Testis (tissue), 5 donors: Measurements from ENCODE around the gene ADAMTS12. TPM values are rescaled to one million over a fixed set of nuclear protein-coding genes. Genes with fewer than 3 reads are reported as not detected.
A peak's percentile ranks its signal among the peaks of the same experiment; 100 is the strongest.

Source experiments
- DNase-seq: peaks from one replicate; pipeline ENCODE4 v3.0.0-alpha.2; 2019
- H3K27ac ChIP-seq, 2 donors: fragments of 200-600 bp; sonication (generic); one replicate each; pipeline ENCODE4 v1.5.1; 2019
- H3K27me3 ChIP-seq: fragments of 200-600 bp; sonication (generic); one replicate; pipeline ENCODE4 v1.5.1; 2019
- H3K36me3 ChIP-seq: fragments of 200-600 bp; sonication (generic); one replicate; pipeline ENCODE4 v1.5.1; 2017; ENCODE audit warnings: low read depth; ENCODE audit errors: missing control alignments
- H3K4me1 ChIP-seq: fragments of 200-600 bp; sonication (generic); one replicate; pipeline ENCODE4 v1.5.1; 2019
- H3K4me3 ChIP-seq, 2 donors: fragments of 200-600 bp; sonication (generic); one replicate each; pipeline ENCODE4 v1.5.1; 2017 to 2019
- H3K9me3 ChIP-seq: fragments of 200-600 bp; sonication (generic); one replicate; pipeline ENCODE4 v1.5.1; 2017
- CTCF ChIP-seq, 3 experiments: fragments of 450-650 bp in 2 of 3; fragments of 200-600 bp in 1 of 3; sonication (generic) in 1 of 3; IDR thresholded peaks; one replicate each; pipeline ENCODE4 v1.5.1; 2016 to 2019; ENCODE audit warnings: antibody characterized with exemption in 3 of 3, mild to moderate bottlenecking in 2 of 3, moderate library complexity in 1 of 3
- POLR2A ChIP-seq: fragments of 450-650 bp; IDR thresholded peaks from one replicate; pipeline ENCODE4 v1.6.1; 2017; ENCODE audit warnings: antibody characterized with exemption, mild to moderate bottlenecking, moderate library complexity
- WGBS, 2 donors: methylation state at CpG; one replicate each; pipeline ENCODE4 v1.1.5; 2018; 5-methylcytosine and 5-hydroxymethylcytosine counted together
- intact Hi-C: fragments of 100-400 bp; cut with DNase I; formaldehyde crosslinking; loops from one replicate; pipeline ENCODE4 v1.15.1; 2023; ENCODE audit warnings: low total_unique reads
- long read RNA-seq, 2 donors: transcript quantifications; one replicate each; lab custom pipeline, GENCODE V29; 2026
- polyA plus RNA-seq: library from polyadenylated mRNA; stranded (reverse); fragments of 350-450 nt; fragmentation: Illumina TruSeq; extraction: RNeasy Lipid Tissue Mini Kit (QIAGEN cat#74804); gene quantifications from one replicate; pipeline ENCODE4 v1.2.3, GENCODE V29; 2014; ENCODE audit warnings: low read depth, low replicate concordance; ENCODE audit not compliant: insufficient read depth
- total RNA-seq, 2 donors: library from RNA; depleted of rRNA; stranded (reverse); fragments of >200 nt; gene quantifications; one replicate each; pipeline ENCODE4 v1.2.3, GENCODE V29; 2016

Gene ADAMTS12, protein sequence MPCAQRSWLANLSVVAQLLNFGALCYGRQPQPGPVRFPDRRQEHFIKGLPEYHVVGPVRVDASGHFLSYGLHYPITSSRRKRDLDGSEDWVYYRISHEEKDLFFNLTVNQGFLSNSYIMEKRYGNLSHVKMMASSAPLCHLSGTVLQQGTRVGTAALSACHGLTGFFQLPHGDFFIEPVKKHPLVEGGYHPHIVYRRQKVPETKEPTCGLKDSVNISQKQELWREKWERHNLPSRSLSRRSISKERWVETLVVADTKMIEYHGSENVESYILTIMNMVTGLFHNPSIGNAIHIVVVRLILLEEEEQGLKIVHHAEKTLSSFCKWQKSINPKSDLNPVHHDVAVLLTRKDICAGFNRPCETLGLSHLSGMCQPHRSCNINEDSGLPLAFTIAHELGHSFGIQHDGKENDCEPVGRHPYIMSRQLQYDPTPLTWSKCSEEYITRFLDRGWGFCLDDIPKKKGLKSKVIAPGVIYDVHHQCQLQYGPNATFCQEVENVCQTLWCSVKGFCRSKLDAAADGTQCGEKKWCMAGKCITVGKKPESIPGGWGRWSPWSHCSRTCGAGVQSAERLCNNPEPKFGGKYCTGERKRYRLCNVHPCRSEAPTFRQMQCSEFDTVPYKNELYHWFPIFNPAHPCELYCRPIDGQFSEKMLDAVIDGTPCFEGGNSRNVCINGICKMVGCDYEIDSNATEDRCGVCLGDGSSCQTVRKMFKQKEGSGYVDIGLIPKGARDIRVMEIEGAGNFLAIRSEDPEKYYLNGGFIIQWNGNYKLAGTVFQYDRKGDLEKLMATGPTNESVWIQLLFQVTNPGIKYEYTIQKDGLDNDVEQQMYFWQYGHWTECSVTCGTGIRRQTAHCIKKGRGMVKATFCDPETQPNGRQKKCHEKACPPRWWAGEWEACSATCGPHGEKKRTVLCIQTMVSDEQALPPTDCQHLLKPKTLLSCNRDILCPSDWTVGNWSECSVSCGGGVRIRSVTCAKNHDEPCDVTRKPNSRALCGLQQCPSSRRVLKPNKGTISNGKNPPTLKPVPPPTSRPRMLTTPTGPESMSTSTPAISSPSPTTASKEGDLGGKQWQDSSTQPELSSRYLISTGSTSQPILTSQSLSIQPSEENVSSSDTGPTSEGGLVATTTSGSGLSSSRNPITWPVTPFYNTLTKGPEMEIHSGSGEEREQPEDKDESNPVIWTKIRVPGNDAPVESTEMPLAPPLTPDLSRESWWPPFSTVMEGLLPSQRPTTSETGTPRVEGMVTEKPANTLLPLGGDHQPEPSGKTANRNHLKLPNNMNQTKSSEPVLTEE (N-terminal part only)
- 1 to 10 TPM; 7.5 to 9.3 TPM for total RNA-seq
- 4.9 TPM for polyA plus RNA-seq
- long read RNA-seq, donor 1, partial matches to known transcripts, result 0 of 4 reads
- long read RNA-seq, donor 1, other reads (novel, unspliced or antisense), result 0 of 4 reads
- long read RNA-seq, donor 2, partial matches to known transcripts, result 0 of 2 reads
- long read RNA-seq, donor 2, other reads (novel, unspliced or antisense), result 0 of 2 reads

DNA sequence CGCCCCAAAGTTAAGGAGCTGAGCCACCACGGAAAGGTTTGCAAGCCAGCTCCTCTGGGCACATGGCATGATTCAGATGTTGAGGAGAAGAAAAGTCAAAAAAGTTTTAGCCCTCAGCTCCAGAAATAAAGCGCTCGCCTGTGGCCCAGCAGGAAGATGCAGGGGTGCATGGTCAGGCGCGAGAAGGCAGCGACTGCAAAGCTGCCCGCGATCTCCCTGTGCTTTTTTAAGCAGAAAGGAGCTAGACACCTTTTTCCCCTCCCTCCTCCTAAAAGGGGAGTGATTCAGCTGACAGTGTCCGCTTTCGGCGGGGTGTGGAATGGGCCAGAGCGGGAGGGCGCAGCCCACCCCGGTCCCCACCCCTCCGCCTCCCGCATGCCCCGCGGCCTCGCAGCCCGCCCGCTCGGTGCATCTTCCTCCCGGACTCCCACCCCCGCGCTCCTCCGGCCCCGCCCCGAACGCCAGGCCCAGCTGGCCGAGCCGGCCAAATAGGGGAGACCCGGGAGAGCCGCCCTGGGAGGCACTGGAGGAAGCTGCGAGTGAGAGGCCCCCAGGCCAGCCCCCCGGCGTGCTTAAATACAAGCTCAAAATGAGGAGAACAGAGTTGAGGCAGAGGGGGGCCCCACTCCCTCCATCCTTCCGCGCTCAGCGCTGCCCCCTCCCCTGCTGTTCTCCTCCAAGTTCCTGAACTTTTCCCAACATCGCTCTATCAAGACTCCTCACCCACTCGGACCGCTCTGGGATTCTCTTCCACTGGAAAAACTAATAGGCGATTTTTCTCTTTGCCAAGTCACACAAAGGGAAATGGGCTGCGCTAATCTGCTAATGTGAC lies at the start of gene ADAMTS12:
Gene ADAMTS12 (minus strand): TSS at position 203 of the 832 bp plus-strand sequence. CDS start 134 bp downstream, at position 69.
- H3K9me3 ChIP-seq, result no peaks in the 10 kb centered on the region
- peak; percentile 47 for DNase-seq
- 1 to 2% methylated on average over 17 to 45 of the region's 45 CpGs for WGBS, 2 donors
- H3K27me3 ChIP-seq, result no peaks in the 10 kb centered on the region
- intact Hi-C loops, result no loop called here
- H3K4me3 ChIP-seq, result peak within 1 kb of the TSS; percentile 56 to 64
- peak within 1 kb of the TSS; percentile 28 to 59 for H3K27ac ChIP-seq
- peaks cover 10% of the 10 kb centered on the region for H3K4me1 ChIP-seq
- no peaks in the 10 kb centered on the region for H3K36me3 ChIP-seq
- TF ChIP-seq POLR2A, result no peak
- TF ChIP-seq CTCF (IDR thresholded peaks at IDR 0.05), result no peak

- Histone ChIP-seq H3K27me3 (peaks cover 2% of the 10 kb centered on the region), H3K27ac (no peak overlapping the region), H3K4me3 (no peak overlapping the region), H3K9me3 (no peaks in the 10 kb centered on the region), H3K4me1 (peaks cover 2% of the 10 kb centered on the region), H3K36me3 (no peaks in the 10 kb centered on the region)
- intact Hi-C loops, result no loop called here
- DNase-seq, result no peak
- WGBS, 2 donors, result 86 to 88% methylated on average over 5 of the region's 5 CpGs
- TF ChIP-seq POLR2A, result no peak
- TF ChIP-seq CTCF (IDR thresholded peaks at IDR 0.05), result no peak
Observed at GRCh38 chr5:33941090-33941489, 49.3 kb upstream of the ADAMTS12 start.

DNA sequence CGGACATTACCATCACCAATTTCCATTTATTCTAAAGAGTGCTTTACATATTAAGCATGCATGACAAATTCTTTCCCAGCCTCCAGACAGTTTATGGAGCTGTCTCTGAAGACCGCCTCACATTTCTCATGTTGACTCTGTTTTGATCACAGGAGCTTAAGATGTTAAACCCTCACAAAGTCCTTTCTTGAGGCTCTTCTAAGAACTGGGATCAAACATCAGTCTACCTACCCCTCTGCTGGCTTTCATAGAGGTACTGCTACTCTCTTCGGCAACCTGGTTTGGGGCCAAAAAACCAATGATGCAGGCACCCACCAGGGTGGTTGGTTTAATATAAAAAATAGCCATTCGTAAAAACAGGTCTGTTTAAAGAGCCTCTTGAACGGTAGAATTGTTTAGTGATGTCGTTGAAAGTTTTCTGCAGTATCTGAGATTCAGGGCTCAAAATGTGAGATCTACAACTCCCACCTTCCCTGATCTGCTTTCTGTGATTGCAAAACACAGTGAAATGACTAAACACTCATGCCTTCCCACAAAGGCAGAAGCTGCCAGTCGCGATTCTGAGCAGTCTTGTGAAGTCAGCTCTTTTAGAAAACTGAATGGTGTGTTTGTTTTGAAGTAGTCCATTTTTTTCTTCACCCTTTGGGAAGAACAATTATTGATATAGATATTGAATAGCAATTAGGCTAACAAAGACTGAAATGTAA lies 47.9 kb upstream of the ADAMTS12 start:
- WGBS, 2 donors, result 63 to 80% methylated on average over 8 of the region's 8 CpGs
- Histone ChIP-seq H3K4me3 (no peak overlapping the region), H3K27me3 (peaks cover 2% of the 10 kb centered on the region), H3K27ac (no peak overlapping the region), H3K9me3 (no peaks in the 10 kb centered on the region), H3K4me1 (peaks cover 7% of the 10 kb centered on the region), H3K36me3 (no peaks in the 10 kb centered on the region)
- no peak for DNase-seq
- TF ChIP-seq CTCF (IDR thresholded peaks at IDR 0.05), result no peak
- TF ChIP-seq POLR2A, result no peak
- intact Hi-C loops, result no loop called here
